Spinal cord (tissue), 10 donors: ENCODE results near the gene CTDSPL. TPM values are rescaled to one million over a fixed set of nuclear protein-coding genes. Genes with fewer than 3 reads are reported as not detected.
A peak's percentile ranks its signal among the peaks of the same experiment; 100 is the strongest.

Experiments
- DNase-seq, 6 donors: peaks; one replicate each; pipeline versions ENCODE4 v3.0.0 to v3.0.0-alpha.2; 2013 to 2015; ENCODE audit warnings: low spot score in 6 of 6, low read depth in 4 of 6
- H3K27ac ChIP-seq: one replicate; pipeline ENCODE4 v1.5.1; 2013; ENCODE audit warnings: low read depth, low read length, control low read depth
- H3K27me3 ChIP-seq: one replicate; pipeline ENCODE4 v1.6.1; 2013; ENCODE audit warnings: low read length; ENCODE audit not compliant: control insufficient read depth, insufficient read depth
- H3K36me3 ChIP-seq: one replicate; pipeline ENCODE4 v1.6.1; 2013; ENCODE audit warnings: low read length; ENCODE audit not compliant: control insufficient read depth, insufficient read depth
- H3K4me1 ChIP-seq: one replicate; pipeline ENCODE4 v1.6.1; 2013; ENCODE audit warnings: low read length; ENCODE audit not compliant: control insufficient read depth, insufficient read depth
- H3K4me3 ChIP-seq: one replicate; pipeline ENCODE4 v1.5.1; 2013; ENCODE audit warnings: low read depth, low read length, control low read depth
- H3K9me3 ChIP-seq: one replicate; pipeline ENCODE4 v1.6.1; 2013; ENCODE audit warnings: low read length; ENCODE audit not compliant: control insufficient read depth, insufficient read depth
- WGBS: methylation state at CpG from one replicate; pipeline ENCODE4 v1.1.5; 2013; ENCODE audit warnings: missing lambda C conversion rate; ENCODE audit not compliant: insufficient coverage; 5-methylcytosine and 5-hydroxymethylcytosine counted together
- polyA plus RNA-seq, 2 donors: library from polyadenylated mRNA; unstranded; fragments of 120-200 nt; gene quantifications; one replicate each; pipeline ENCODE4 v1.2.1, GENCODE V29; 2013; ENCODE audit not compliant: insufficient read length in 2 of 2
- total RNA-seq, 2 donors: library from RNA; depleted of rRNA in 1 of 2; stranded (reverse); fragments of 120-200 nt in 1 of 2; fragments of >200 nt in 1 of 2; gene quantifications; one replicate each; pipeline versions ENCODE4 v1.2.3 to v1.2.4, GENCODE V29; 2013 to 2014
- donor health status: healthy.

The CTDSPL gene
- total and polyA plus RNA-seq, 4 donors, result 19.7 to 45.5 (median 30.6) TPM

GRCh38 chr3:38022896-38023709 is 161.4 kb downstream of the CTDSPL start:
- Histone ChIP-seq H3K27ac (no peak overlapping the region), H3K4me3 (no peak overlapping the region)

GRCh38 chr3:38026856-38027255 is 165.2 kb downstream of the CTDSPL start:
- Histone ChIP-seq H3K4me3 (no peak overlapping the region), H3K36me3 (no peaks in the 10 kb centered on the region), H3K27me3 (peaks cover 22% of the 10 kb centered on the region), H3K27ac (no peak overlapping the region), H3K4me1 (peaks cover 46% of the 10 kb centered on the region), H3K9me3 (no peaks in the 10 kb centered on the region)
- WGBS, result 60% methylated on average over 1 of the region's 4 CpGs
- DNase-seq, result no peak

More at GRCh38 chr3:38022896-38023709, 161.4 kb downstream of the CTDSPL start:
- H3K4me1 ChIP-seq, result peaks cover 17% of the 10 kb centered on the region
- 91% methylated on average over 3 of the region's 6 CpGs for WGBS
- no peaks in the 10 kb centered on the region for H3K27me3 ChIP-seq
- no peaks in the 10 kb centered on the region for H3K9me3 ChIP-seq
- DNase-seq, result no peak
- H3K36me3 ChIP-seq, result peaks cover 19% of the 10 kb centered on the region

- peaks cover 46% of the 10 kb centered on the region for H3K4me1 ChIP-seq
- 98% methylated on average over 5 of the region's 6 CpGs for WGBS
- H3K9me3 ChIP-seq, result no peaks in the 10 kb centered on the region
- H3K27ac ChIP-seq, result peak overlapping the region; percentile 35
- H3K36me3 ChIP-seq, result no peaks in the 10 kb centered on the region
- H3K27me3 ChIP-seq, result peaks cover 22% of the 10 kb centered on the region
- no peak overlapping the region for H3K4me3 ChIP-seq
- no peak for DNase-seq
Measured at GRCh38 chr3:38027466-38028465, 166.1 kb downstream of the CTDSPL start.

GRCh38 chr3:38028621-38029361 is 167.1 kb downstream of the CTDSPL start:
- peak in 1 of 6 donors; percentile 34 for DNase-seq
- H3K9me3 ChIP-seq, result no peaks in the 10 kb centered on the region
- 10% methylated on average over 41 of the region's 45 CpGs for WGBS
- no peaks in the 10 kb centered on the region for H3K36me3 ChIP-seq
- H3K27ac ChIP-seq, result peak overlapping the region; percentile 57
- peak overlapping the region; percentile 63 for H3K4me3 ChIP-seq
- H3K27me3 ChIP-seq, result peaks cover 22% of the 10 kb centered on the region
- peaks cover 46% of the 10 kb centered on the region for H3K4me1 ChIP-seq

DNA sequence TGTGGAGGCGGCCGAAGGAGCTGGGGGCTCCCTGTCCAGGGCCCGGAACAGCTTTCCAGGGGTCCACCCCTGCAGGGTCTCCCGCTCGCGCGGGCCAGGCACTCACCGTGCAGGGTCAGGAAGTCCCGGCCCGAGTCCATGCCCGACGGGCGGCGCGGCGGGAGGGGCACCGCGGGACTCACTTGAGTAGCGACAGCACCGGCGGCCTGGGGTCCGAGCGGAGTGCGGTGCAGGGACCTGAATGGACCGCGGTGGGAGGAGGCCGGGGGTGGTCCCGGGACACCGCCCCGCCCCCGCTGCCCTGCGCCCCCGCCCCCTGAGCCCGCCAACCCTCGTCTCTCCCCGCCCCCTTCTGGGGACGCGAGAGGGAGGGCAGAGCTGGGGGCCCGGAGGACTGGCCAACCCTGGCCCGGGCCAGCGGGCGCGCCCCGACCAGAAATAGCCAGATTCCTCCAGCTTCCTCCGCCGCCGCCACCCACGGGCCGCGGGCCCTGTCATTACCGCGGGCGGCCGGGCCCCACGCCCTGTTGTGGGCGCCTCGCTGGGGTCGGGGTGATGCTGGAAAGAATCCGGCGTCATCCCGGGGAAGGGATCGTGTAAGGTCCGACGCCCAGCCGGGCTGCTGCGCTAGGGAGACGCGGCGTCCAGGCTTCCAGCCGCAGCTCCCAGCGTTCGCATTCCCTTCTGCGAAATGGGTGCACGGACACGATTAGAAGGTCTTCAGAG is 167.9 kb downstream of the CTDSPL start, which contains the start of gene PLCD1:
PLCD1 (minus strand) TSS at position 243 of the 726 bp plus-strand sequence; CDS start at position 140, 103 bp downstream.
- peaks cover 22% of the 10 kb centered on the region for H3K27me3 ChIP-seq
- WGBS, result under 1% methylated on average over 69 of the region's 75 CpGs
- no peaks in the 10 kb centered on the region for H3K36me3 ChIP-seq
- DNase-seq, result peak in 4 of 6 donors; percentile 29 to 88 (median 54)
- H3K4me3 ChIP-seq, result peak within 1 kb of the TSS; percentile 63
- peak within 1 kb of the TSS; percentile 82 for H3K27ac ChIP-seq
- H3K4me1 ChIP-seq, result peaks cover 40% of the 10 kb centered on the region
- H3K9me3 ChIP-seq, result no peaks in the 10 kb centered on the region

DNA sequence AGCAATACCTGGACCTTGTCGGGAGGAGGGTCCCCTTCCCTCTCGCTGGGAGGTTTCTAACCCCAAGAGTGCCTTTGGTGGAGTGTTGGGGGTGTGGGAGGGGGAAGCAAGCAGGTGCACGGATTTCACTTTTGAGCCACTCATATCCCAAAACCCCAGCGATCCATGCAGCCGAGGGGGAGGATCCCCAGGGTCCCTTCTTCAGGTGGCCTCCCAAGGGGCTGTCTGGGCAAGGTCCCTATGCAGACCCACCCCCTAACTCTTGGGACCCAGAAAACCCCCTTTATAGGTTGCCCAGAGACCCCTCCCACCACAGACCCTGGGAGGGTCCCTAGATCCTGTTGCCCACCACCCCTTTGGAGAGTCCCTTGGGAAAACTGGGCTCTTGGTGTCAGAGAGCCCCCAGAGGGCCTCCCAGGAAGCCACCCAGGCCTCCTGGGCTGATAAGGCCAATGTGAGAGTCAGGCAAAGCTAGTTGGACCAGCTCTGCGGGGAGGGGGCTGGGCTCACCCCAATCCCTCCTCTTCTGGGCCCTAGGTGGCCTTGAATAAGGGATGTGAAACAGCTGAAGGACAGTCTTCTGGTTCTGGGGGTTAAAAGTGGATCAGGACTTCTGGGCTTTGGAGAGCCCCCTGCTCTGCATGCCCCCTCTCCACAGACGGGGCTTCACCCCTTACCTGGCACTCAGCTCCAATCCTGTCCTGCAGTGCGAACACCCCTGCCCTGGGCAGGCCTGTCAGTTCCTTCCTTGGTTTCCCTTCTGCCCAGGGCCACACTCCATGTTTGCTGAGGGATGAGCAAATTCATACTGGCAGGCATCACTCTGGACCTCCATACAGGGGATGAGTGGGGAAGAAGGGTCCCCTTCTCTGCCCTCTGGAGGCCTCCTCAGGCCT is 168.7 kb downstream of the CTDSPL start:
- no peak for DNase-seq
- peak overlapping the region; percentile 63 for H3K4me3 ChIP-seq
- peaks cover 34% of the 10 kb centered on the region for H3K4me1 ChIP-seq
- peak overlapping the region; percentile 82 for H3K27ac ChIP-seq
- H3K9me3 ChIP-seq, result no peaks in the 10 kb centered on the region
- 40% methylated on average over 3 of the region's 8 CpGs for WGBS
- peaks cover 22% of the 10 kb centered on the region for H3K27me3 ChIP-seq
- H3K36me3 ChIP-seq, result no peaks in the 10 kb centered on the region

GRCh38 chr3:38031022-38031994 is 169.6 kb downstream of the CTDSPL start:
- H3K27me3 ChIP-seq, result peaks cover 22% of the 10 kb centered on the region
- no peak for DNase-seq
- peaks cover 34% of the 10 kb centered on the region for H3K4me1 ChIP-seq
- H3K9me3 ChIP-seq, result no peaks in the 10 kb centered on the region
- WGBS, result 69% methylated on average over 5 of the region's 9 CpGs
- no peak overlapping the region for H3K27ac ChIP-seq
- H3K36me3 ChIP-seq, result no peaks in the 10 kb centered on the region
- H3K4me3 ChIP-seq, result no peak overlapping the region
